NCI-H1048 (cell line): ENCODE results near the gene KCTD16.

Experiments used
- DNase-seq: peaks from one replicate; lab custom pipeline; 2025; lab: John Stamatoyannopoulos, UW

KCTD16 gene

DNA sequence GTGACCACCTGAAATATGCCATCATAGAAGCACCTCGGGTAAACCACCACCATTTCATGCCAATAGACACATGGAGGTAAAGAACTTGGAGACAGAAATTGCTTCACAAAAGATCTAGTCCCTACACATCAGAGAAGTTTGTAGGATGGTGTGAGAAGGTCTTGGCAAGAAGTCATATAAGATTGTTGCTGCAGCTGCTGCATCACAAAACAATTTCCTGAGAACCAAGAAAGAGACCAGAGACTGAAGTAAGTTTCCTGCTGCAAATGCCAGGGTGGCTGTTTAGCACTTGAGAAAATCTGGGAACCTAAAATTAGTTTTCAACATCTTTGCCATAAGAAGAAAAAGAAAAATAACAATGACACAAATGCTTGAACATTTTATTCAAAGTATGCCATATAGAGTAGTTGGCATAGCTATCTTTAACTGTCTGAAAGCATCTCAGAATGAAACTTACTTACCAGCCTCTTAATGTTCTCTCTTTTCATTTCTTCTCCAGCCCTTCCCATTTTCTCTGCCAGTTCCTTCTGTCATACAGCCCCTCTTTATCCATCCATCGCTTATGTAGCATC lies 114.3 kb downstream of the KCTD16 start:
- no peak for DNase-seq

DNA sequence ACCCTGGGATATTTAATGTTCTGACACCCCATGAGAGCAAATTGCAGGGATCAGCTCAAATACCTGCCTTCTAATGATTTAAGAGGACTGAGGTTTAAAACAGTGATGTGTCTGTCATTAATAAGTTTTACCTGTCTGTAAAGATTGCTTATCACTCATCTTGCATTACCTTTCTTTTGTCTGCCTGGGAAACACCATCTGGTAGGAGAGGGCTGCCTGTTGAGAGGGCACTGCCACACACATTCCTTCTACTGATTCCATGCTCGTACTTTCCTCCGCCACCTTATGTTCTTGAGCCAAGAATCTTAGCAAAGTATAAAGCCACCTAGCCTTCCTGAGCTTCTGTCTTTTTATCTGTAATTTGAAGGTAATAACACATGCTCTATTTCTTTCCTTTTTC lies 118.6 kb downstream of the KCTD16 start:
- DNase-seq, result no peak

GRCh38 chr5:144292029-144292428 lies 121.4 kb downstream of the KCTD16 start:
- no peak for DNase-seq

GRCh38 chr5:144295284-144295683 lies 124.6 kb downstream of the KCTD16 start:
- DNase-seq, result no peak

- DNase-seq, result no peak
These were observed 126.4 kb downstream of the KCTD16 start for GRCh38 chr5:144297081-144297480.

- DNase-seq, result no peak
These were observed 128.0 kb downstream of the KCTD16 start for GRCh38 chr5:144298658-144299057.

DNA sequence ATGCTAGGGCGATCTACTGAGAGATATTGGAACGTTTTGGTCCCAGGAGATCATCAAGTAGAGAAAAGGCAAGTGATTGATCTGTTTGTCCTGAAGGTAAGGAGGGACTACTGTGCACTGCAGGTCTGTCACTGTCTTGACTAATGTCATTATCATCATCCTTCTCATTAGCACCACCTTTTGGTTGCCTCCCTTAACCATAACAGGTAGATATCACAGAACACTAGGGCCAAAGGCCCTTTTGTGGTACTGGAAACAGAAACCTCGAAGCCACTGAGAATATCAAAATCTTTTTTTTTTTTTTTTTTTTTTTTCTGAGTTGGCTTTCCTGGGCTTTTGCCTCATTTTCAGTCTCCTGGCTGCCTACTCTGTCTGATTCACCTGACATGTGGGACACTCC lies 134.0 kb downstream of the KCTD16 start:
- DNase-seq, result no peak

- no peak for DNase-seq
These were observed 137.1 kb downstream of the KCTD16 start for GRCh38 chr5:144307736-144308135.

- no peak for DNase-seq
These were observed 137.5 kb downstream of the KCTD16 start for GRCh38 chr5:144308174-144308573.

DNA sequence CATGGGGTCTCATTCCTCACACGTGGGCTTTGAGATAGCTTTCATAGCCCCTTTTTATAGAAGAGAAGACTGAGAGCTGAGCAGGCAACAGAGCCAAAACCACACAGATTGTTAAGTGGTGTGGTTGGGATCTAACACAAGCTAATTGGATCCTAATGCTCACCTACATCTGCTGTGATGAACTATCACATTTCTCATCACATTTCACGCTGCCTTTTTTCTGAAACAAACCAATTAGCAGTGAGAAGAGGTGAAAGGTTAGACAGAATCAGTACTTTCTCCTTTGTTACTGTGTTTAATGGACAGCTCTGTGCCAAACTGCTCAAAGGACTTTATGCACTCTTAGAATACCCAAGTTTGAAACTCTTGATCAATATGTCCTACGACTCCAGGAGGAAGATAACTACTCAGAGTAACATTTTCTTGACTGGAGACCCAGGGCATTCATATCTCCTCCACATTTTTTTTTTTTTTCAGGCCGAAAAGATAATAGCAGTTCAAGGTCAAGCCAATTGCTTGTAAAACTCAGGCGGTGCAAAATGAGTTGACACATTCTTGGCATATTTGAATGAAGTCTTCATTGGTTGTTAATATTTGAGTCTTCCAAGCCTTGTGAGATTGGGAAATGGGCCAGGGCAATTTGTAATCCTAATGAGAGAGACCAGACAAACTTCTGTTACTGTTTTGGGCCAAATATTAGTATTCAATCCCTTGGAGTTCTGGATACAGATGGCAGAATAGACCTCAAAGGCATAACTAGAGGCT lies 138.4 kb downstream of the KCTD16 start:
- DNase-seq, result no peak

DNA sequence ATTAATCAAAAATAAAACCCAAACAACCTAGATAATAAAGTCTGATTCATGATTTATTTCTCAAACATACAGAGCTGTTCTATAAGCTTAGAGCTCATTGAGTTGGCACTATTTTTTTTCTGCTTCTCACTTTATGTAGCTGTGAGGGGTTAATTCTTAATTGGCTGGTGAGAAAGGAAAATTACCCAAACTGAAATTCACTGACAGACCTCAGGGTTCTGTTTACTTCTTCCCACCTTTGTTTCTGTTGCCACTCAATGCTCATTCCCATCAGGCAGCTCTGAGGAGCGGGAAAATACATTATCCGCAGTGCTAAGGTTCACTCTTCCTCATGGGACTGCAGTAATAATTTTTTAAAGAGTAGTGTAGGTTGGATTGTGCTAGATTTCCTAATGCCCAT lies 139.9 kb downstream of the KCTD16 start:
- DNase-seq, result no peak

- DNase-seq, result no peak
These were observed 142.6 kb downstream of the KCTD16 start for GRCh38 chr5:144313147-144313726.

DNA sequence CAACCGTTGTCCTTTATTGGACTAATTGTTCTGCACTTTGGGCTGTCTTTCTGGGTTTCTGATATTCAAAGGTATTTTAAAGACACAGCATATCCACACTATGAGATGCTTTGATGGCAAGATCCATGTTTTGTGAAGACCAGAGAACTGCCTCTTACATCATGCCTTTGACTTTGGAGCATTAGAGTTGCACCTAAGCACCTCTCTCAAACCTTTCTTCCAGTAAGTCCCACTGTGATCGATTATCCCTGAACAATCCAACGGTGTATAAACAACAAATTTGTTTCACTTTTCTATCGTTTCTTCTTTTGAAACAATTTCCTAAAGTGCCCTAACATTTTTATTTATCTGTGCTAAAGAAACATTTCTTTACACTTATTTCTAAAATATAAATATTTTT lies 144.4 kb downstream of the KCTD16 start:
- no peak for DNase-seq

GRCh38 chr5:144315994-144316634 lies 145.4 kb downstream of the KCTD16 start:
- DNase-seq, result no peak

DNA sequence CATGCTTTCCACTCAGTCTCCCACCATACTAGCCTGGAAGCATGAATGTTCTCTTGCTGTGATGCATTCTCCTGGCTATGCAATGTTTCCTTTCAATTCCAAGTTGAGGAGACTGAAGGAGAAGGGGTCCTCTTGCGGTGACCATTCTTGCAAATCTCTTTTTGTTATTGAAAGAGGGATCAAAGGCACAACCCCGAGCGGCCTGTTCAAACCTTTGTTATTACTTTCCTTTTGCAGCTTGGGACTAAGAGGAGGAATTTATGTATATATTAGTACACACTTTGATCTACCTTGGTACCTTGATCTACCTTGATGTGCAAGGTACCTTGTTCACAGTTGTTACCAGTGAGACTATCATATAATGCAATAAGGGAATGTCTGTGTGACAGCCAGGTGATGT lies 147.3 kb downstream of the KCTD16 start:
- no peak for DNase-seq

DNA sequence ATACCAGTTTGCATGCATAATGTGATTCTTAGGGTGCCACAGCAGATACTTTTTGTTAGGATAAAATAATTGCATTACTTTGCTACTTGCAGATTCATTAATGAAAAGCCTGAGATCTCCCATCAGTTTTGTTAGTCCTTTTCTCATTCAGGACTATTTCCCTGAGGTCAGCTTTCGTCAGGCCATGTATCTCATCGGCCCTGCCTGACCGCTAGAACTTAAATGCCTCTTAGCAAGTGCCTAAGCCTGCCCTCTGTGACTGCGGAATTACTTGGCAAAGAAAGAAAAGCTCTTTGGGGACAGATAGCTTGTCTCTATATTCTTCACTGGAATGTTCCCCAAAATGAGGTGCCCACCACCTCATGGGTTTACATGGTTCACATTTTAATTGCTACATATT lies 147.8 kb downstream of the KCTD16 start:
- no peak for DNase-seq

- DNase-seq, result no peak
These were observed 152.5 kb downstream of the KCTD16 start for GRCh38 chr5:144323181-144323580.

DNA sequence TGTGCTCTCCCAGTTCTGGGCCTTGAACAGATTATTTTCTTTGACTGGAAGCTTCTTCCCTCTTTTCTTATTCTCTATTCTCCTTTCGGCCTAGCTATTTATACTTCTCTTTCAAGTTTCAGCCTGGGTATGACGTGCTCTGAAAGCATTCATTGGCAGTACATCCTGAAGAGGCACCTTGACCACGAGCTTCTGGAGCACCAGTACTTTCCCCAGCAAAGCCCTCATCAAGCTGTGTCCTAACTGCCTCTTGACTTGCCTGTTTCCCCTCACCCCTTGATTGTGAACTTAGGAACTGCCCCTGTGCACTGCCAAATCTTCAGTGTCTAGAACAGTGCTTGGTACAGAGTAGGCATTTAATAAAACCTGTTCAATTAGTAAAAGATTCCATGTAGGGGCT lies 154.9 kb downstream of the KCTD16 start:
- no peak for DNase-seq

- no peak for DNase-seq
These were observed 157.8 kb downstream of the KCTD16 start for GRCh38 chr5:144328494-144328893.

DNA sequence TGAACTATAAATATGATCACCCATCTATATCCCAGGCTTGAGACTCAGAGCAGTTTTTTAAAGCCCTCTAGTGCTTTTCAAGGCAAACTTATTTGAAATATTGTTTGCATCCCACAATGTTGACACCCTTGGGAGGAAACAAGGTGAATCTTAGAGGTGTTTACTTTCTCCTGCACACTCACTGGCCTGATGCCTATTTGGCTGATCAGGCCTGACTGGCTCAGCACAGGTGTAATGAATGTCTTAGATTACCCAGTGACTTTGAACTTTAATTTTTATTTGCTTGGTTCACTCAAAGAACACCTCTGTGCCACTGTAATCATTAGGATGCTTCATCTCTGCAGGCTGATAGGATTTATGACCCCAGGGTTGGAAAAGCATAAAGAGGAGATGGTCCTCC lies 158.3 kb downstream of the KCTD16 start:
- no peak for DNase-seq

DNA sequence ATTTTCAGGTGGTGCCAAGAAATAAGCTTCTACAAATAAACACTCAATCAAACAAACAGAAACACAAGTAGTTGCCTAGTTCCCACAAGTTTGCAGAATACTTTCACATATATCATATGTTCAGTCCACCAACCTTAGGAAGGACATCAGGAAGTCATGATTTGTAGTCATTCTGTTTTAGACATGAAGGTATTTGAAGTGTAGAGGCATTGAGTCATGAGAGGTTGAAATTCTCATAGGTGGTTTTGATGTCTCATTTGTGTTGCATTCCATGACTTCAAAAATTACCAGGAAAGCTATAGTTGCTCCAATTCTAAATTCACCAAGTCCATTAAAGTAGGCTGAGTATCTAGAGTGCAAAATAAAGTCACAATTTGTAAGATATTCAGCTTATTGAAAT lies 159.0 kb downstream of the KCTD16 start:
- no peak for DNase-seq

GRCh38 chr5:144331361-144331760 lies 160.7 kb downstream of the KCTD16 start:
- DNase-seq, result no peak

GRCh38 chr5:144332265-144332664 lies 161.6 kb downstream of the KCTD16 start:
- no peak for DNase-seq
